Kidney (tissue), 14 donors: ENCODE results near the gene PAX7. TPM values are rescaled to one million over a fixed set of nuclear protein-coding genes. Genes with fewer than 3 reads are reported as not detected.

Experiments
- DNase-seq, 5 donors: peaks; one replicate each; pipeline ENCODE4 v3.0.0-alpha.2; 2013 to 2020
- FAIRE-seq: peaks from 2 replicates; lab custom pipeline; 2012; peaks lifted over from hg19 to GRCh38; lab: Jason Lieb, UNC
- H3K27ac ChIP-seq, 2 donors: one replicate each; pipeline ENCODE4 v1.7.0; 2013; ENCODE audit warnings: low read depth in 2 of 2, low read length in 2 of 2, inconsistent platforms in 1 of 2
- H3K27me3 ChIP-seq: one replicate; pipeline ENCODE4 v1.7.1; 2013; ENCODE audit warnings: low read length, inconsistent platforms; ENCODE audit not compliant: control insufficient read depth, insufficient read depth
- H3K36me3 ChIP-seq, 3 donors: one replicate each; pipeline versions ENCODE4 v1.7.0 to v1.7.1; 2013; ENCODE audit warnings: low read length in 3 of 3, control low read depth in 1 of 3, inconsistent platforms in 1 of 3; ENCODE audit not compliant: insufficient read depth in 3 of 3, control insufficient read depth in 2 of 3
- H3K4me1 ChIP-seq, 3 donors: one replicate each; pipeline versions ENCODE4 v1.7.0 to v1.7.1; 2013; ENCODE audit warnings: low read length in 3 of 3, inconsistent platforms in 1 of 3, low read depth in 1 of 3; ENCODE audit not compliant: control insufficient read depth in 2 of 3, insufficient read depth in 2 of 3
- H3K4me3 ChIP-seq, 3 donors: one replicate each; pipeline versions ENCODE4 v1.7.0 to v1.8.1; 2013; ENCODE audit warnings: low read length in 3 of 3, control low read depth in 1 of 3, inconsistent platforms in 1 of 3
- H3K9ac ChIP-seq, 3 donors: one replicate each; pipeline versions ENCODE4 v1.7.0 to v1.7.1; 2013; ENCODE audit warnings: low read length in 3 of 3, control low read depth in 1 of 3, inconsistent platforms in 1 of 3
- H3K9me3 ChIP-seq, 3 donors: one replicate each; pipeline versions ENCODE4 v1.7.0 to v1.7.1; 2013; ENCODE audit warnings: low read length in 3 of 3, control low read depth in 1 of 3, inconsistent platforms in 1 of 3; ENCODE audit not compliant: control insufficient read depth in 2 of 3, insufficient read depth in 1 of 3
- intact Hi-C: fragments of 100-400 bp; cut with DNase I; formaldehyde crosslinking; loops from one replicate; pipeline ENCODE4 v1.11.1; 2022
- polyA plus RNA-seq: library from polyadenylated mRNA; stranded (reverse); fragments of 350-450 nt; fragmentation: Illumina TruSeq; extraction: RNeasy Lipid Tissue Mini Kit (QIAGEN cat#74804); gene quantifications from one replicate; pipeline ENCODE4 v1.2.3, GENCODE V29; 2014; ENCODE audit warnings: low read depth, low replicate concordance; ENCODE audit not compliant: insufficient read depth
- total RNA-seq: library from RNA; stranded (reverse); fragmentation: NEBNext Ultra II Directional; extraction: Animal tissue kit (Norgen Biotek cat#: 25700); gene quantifications from one replicate; pipeline ENCODE4 v1.2.1, GENCODE V29; 2021
- TF ChIP-seq, protein P1 (sequence below): IDR thresholded peaks from 3 replicates; pipeline ENCODE4 v1.5.1; 2012; ENCODE audit warnings: mild to moderate bottlenecking, moderate library complexity, borderline replicate concordance; ENCODE audit not compliant: insufficient read depth; ENCODE audit errors: extremely low read depth
- donor health status: control.
- donor health status: control.
- donor health status: control.
- donor health status: control.
- donor health status: control.
- donor health status: DM: yes; HTN: yes; CAD: no.
- donor health status: Normal renal cell carcinoma (clear cell type).

Gene PAX7
- total and polyA plus RNA-seq, 2 donors from 2014 or later, result not detected

DNA sequence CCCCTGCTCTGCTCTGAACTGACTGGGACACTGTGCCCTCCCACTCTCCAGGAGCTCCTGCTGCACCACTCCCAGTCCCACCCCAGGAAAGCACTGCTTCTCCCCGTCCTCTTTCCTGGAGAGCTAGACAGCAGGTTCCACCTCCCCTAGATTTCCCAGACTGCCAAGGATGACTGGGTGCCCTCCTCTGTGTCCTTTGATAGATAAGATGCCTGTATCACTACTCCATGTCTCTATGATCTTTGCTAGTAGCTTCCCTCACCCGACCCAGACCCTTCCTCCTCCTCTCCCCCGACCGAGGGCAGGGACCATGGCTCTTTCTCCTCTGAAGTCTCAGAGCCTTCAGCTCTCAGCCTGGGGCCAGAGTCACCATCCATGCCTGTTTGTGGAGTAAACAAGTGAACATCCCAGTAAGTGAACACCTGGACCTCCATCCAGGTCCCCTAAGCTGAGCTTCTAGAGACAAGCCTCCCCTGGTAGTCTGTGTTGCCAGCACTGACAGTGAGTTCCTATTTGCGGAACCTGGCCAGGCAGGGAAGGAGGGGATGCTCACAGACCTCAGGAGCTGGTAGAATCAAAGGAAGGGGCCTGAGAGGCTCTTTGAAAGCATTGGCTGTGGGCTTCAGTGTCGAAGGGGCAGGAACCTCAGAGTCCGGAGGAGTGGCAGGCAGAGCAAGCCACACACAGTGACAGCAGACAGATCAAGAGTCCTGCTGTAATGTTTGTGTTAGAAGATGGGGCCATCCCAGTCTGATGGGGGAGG, 104.0 kb downstream of the PAX7 start:
- Histone ChIP-seq H3K4me3 (no peak overlapping the region), H3K4me1 (no peaks in the 10 kb centered on the region), H3K9me3 (no peaks in the 10 kb centered on the region), H3K36me3 (no peaks in the 10 kb centered on the region), H3K27me3 (no peaks in the 10 kb centered on the region), H3K9ac (no peak overlapping the region), H3K27ac (no peak overlapping the region)
- intact Hi-C loops, result no loop called here
- DNase-seq (peak in 3 of 5 donors; percentile 34 to 43 (median 36)), FAIRE-seq (no peak)
- TF ChIP-seq, protein P1, sequence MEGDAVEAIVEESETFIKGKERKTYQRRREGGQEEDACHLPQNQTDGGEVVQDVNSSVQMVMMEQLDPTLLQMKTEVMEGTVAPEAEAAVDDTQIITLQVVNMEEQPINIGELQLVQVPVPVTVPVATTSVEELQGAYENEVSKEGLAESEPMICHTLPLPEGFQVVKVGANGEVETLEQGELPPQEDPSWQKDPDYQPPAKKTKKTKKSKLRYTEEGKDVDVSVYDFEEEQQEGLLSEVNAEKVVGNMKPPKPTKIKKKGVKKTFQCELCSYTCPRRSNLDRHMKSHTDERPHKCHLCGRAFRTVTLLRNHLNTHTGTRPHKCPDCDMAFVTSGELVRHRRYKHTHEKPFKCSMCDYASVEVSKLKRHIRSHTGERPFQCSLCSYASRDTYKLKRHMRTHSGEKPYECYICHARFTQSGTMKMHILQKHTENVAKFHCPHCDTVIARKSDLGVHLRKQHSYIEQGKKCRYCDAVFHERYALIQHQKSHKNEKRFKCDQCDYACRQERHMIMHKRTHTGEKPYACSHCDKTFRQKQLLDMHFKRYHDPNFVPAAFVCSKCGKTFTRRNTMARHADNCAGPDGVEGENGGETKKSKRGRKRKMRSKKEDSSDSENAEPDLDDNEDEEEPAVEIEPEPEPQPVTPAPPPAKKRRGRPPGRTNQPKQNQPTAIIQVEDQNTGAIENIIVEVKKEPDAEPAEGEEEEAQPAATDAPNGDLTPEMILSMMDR, result no peak

DNA sequence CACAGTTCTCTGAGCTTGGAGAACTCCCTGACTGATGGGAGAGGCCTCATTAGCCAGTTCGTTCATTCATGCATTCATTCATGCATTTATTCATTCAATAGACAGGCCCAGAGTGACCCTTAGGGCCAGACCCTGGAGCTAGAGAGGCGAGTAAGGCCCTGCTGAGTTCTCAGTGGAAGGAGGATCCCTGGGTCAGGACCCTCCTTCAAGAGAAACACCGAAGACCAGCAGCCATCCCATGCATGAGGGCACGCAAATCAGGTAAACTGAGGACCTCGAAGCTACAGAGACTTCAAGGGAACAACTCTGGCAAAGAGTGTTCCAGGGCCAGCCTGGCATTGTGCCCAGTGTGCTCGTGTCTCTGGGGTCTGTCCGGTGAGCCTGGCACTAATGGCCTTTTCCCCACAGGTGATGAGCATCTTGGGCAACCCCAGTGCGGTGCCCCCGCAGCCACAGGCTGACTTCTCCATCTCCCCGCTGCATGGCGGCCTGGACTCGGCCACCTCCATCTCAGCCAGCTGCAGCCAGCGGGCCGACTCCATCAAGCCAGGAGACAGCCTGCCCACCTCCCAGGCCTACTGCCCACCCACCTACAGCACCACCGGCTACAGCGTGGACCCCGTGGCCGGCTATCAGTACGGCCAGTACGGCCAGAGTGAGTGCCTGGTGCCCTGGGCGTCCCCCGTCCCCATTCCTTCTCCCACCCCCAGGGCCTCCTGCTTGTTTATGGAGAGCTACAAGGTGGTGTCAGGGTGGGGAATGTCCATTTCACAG, 104.8 kb downstream of the PAX7 start:
- Histone ChIP-seq H3K4me1 (no peaks in the 10 kb centered on the region), H3K9me3 (no peaks in the 10 kb centered on the region), H3K36me3 (no peaks in the 10 kb centered on the region), H3K27me3 (no peaks in the 10 kb centered on the region), H3K27ac (no peak overlapping the region), H3K9ac (no peak overlapping the region), H3K4me3 (no peak overlapping the region)
- DNase-seq (no peak), FAIRE-seq (no peak)
- intact Hi-C loops, result no loop called here
- TF ChIP-seq, protein P1, result no peak

DNA sequence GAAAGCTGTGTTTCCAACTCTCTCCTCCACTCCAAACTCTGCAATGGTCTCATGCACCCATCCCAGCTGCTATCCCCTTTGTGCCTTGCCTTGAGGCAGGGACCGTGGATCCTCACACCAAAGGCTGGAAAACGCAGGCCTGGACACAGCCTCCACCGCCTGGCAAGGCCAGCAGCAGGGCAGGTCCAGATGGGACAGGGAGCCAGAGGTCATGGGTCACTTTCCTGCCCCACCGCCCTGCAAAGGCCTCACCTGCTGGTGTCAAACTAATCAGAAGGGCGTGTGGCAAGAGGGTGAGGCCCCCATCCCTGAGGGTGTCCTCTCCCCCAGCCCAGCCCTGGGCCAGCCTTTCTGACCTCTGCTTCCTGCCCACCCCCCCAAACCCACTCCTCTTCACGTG, 106.3 kb downstream of the PAX7 start:
- FAIRE-seq, result no peak
- Histone ChIP-seq H3K4me1 (no peaks in the 10 kb centered on the region), H3K9ac (no peak overlapping the region), H3K27ac (no peak overlapping the region), H3K4me3 (no peak overlapping the region), H3K9me3 (no peaks in the 10 kb centered on the region), H3K27me3 (no peaks in the 10 kb centered on the region), H3K36me3 (no peaks in the 10 kb centered on the region)
- TF ChIP-seq, protein P1, result no peak
- intact Hi-C loops, result no loop called here
- DNase-seq, result no peak
